Activated naive CD4-positive, alpha-beta T cell (primary cell): ENCODE measurements around the gene ADGRB3.

ENCODE experiments used
- DNase-seq, 4 experiments: peaks; one replicate each; lab custom pipeline; 2025; lab: John Stamatoyannopoulos, UW

The ADGRB3 gene

DNA sequence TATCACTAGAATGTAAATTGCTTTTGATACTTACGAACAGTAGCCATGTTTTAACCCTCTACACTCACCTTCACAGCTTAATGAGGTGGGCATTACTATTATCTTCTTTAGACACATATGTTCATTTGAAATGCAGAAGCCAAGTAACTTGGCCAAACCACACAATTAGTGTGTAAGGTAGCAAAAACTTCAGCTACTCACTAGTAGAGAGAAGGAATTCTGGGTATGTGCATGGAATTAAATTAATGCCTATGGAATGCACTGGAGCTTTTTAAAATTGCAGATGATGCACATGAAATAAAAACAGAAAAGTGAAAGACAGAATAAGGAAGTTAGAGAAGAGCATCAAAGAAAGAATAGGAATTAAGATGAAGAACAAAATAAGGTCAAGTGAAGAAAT lies 494.0 kb downstream of the ADGRB3 start:
- DNase-seq: no peak

DNA sequence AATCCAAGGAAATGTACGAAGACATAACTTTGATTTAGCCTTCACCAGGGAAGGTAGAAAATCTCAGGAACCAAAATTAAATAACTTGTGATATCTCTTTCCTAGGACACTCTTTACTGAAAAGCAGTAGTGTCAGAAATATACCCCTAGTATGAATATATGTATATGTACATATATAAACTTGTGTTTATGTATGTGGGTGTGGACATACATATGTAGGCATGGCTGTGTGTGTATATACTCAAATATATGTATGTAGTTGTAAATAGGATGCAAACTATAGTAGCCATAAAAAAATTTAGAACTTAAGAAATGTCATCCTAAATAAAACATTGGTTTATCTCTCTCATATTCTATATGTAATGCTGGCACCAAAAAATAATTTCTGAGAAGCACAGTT lies 500.8 kb downstream of the ADGRB3 start:
- DNase-seq: no peak

GRCh38 chr6:69138148-69138547 lies 503.1 kb downstream of the ADGRB3 start:
- DNase-seq: no peak

DNA sequence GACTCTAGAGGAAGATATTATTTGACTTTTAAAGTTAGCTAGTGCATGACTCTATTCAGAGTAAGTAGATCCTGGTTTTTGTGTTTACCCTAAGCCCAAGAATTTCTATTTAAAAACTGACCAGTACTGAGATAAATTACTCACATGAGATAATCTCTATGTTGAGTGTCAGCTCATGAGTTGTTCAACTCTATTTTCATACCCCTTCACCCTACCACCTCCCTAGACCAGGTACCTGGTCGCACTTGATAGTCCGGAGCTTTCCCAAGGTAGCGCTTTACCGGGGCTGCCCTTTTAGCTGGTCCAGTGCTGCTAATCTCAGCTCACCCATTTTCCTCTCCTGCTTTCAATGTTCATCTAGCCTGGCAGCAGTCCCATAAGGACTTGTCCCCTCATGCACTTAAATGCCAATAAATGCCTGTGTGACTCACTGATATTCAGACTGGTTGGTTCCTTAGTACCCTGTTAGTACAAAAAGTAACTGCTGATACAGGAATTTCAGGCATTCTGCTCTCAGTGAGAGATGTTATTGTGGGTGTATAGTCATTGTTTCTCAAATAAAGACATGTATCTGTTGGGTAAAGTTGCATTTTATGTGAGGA lies 503.9 kb downstream of the ADGRB3 start:
- no peak for DNase-seq

DNA sequence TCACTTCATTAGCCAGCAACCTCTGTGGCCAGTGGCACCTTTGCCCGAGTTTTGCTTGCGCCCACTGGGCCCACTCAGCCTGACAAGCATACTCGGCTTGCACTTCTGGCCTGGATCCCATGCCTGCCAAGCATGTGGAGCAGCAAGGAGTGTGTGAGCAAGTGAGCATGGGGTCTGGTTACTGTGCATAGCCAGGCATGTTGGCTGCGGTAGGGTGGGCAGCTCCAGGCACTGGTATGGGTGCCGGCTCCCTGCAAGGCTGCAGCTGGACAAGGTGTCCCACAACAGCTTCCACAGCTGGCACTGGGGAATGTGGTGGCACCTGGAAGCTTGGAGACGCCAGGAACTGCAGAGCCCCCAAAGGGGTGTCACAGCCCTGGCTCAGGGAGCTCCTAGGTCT lies 510.0 kb downstream of the ADGRB3 start:
- no peak for DNase-seq

- DNase-seq: no peak
Observed at GRCh38 chr6:69146385-69146784, 511.3 kb downstream of the ADGRB3 start.

- no peak for DNase-seq
Observed at GRCh38 chr6:69155467-69155866, 520.4 kb downstream of the ADGRB3 start.

GRCh38 chr6:69162811-69163210 lies 527.7 kb downstream of the ADGRB3 start:
- DNase-seq: no peak

DNA sequence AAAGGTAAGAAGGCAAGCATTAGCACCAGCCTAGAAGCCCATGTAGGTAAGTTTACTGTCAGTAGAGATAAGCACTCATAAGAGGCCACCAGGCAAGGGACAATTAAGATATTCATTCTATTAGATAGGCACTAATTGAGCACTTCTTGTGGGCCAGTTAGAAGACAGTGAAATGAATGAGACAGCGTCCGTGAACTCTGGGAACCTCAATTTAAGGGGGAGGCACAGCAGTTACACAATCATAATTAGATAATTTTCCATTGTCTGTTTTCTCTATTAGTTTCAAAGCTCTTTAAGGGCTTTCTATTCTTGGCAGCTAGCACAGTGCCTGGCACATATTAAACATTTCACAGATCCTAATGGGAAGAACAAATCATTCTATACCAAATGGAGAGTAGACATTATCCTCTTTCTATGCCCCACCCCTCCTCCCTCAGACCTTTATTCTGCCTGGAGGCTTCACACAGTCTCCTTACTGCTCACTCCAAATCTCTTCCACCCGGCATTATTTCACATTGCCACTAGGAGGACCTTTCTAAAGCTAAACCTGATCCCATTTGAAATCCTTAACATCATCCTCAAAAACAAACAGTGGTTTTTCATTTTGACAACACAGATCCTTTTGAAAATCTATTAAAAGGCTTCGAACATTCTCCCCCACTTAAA lies 529.6 kb downstream of the ADGRB3 start:
- no peak for DNase-seq

- no peak for DNase-seq
Observed at GRCh38 chr6:69179681-69180080, 544.6 kb downstream of the ADGRB3 start.

DNA sequence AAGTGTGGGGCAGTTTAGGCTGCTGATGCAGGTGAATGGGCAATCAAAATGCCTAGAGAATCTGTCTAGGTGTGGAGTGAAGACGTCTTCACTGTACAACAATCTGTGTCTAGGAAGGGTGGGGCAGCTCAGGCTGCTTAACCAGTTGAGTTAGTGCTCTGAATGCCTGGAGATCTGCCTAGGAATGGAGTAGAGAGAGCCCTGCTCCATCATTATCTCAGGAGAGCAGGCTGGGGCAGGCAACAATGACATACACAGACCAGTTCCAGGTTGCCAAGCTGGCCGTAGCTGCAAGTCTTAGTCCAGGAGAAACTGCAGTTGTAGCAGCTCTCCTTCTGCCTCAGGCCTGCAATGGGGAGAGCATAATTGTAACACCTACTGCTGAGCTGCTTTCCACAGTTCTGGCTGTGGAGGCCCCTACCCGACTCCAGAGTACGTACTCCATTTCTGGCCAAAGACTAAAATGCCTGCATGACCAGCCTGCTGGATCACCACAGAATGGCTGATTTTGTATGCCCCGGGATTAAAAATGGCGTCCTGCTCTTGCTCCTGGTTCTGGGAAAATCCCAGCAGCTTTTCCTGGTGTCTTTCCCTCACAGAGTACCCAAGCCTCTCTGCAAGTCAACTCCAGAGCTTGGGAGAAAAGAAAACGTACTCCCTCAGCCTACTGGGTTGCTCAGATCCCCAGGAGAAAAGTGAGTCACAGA lies 545.4 kb downstream of the ADGRB3 start:
- DNase-seq: no peak

GRCh38 chr6:69181964-69182363 lies 546.9 kb downstream of the ADGRB3 start:
- no peak for DNase-seq

DNA sequence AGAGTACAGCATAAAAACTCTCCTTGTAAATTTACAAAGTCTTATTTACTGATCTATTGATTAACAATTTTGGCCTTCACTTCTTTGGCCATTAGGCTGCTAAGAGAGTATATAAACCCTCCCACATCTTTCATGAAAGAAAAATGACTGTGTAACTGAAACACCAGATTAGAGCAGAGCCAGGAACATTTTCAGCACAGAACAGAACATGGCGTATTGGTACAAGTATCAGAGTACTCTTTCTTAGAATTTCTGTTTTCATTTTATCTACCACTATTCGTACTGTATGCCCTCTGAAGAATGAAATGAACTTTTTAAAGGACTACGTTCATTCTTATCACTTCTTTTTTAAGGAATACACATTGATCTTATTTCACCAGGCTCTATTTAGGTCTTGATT lies 550.2 kb downstream of the ADGRB3 start:
- no peak for DNase-seq

GRCh38 chr6:69202768-69203167 lies 567.7 kb downstream of the ADGRB3 start:
- no peak for DNase-seq

DNA sequence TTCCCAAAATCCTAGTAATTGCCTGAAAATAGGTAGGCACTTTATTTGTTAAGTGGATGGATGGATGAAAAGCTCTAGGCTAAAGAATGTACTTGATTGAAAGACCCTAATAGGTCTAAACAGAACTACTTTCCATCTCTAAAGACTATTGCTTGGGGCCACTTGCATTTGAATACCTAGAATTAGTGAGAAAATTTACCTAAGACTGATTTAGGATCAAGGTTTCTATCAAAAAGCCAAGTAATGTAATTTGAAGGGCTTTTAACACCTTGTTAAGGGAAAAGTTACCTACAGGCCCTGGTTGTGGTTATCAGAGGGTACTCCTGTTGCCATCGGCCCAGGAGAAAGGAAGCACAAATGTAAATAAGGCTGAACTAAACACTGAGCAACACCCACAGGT lies 581.0 kb downstream of the ADGRB3 start:
- DNase-seq: no peak

DNA sequence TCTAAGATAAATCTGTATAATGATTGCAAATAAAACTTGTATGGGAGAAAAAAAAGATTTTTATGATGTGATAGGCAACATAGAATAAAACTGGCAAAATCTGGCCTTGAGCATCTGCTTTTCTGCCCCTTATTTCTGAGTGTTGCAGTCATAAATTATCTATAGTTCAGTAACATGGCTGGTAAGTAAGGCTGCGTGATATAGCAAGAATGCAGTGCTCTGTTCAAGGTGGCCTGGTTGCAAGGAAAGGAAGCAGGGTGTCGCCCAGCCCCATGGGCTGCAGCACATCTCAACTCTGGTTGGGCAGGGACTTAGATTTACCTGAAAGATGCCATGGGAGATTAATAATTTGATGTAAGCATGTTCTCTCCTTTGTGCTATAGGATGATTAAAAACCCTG lies 582.3 kb downstream of the ADGRB3 start:
- no peak for DNase-seq

- DNase-seq: no peak
Observed at GRCh38 chr6:69220375-69220774, 585.3 kb downstream of the ADGRB3 start.

DNA sequence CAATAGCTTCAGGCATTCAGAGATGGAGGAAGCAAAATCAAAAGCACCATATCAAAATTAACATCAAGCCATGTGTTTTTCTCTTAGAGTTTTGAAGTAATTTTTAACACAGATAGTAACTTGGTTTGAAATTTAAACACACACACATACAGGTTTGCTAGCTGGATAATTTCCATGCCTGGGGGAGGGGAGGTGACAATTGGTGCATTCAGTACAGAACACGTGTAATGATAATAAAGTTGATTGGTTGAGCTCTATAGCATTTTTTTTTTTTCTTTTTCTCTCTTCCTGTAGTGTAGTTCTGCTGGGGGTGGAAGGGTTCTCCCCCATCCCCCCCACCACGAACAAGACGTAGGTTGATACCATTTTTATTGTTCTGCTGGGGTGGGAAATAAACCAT lies 596.9 kb downstream of the ADGRB3 start:
- DNase-seq: no peak

DNA sequence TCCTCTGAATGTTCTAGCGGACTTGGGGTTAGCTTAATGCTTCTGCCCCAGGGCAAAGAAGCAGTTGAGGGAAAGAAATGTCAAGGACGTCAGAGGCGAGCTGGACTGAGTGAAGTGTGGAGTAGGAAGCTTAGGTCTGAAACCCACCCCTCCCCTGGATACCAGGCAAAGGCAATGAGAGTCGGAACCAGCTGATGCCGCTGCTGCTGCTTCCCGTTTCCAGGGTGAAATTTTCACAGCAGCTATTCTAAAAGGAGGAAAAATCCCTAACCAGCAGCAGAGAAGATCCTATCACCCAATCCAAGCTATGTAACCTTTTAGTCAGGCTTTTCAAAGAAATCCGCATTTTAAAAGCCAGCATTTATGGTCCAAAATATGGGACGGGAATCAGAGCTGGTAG lies 597.4 kb downstream of the ADGRB3 start:
- DNase-seq: no peak

GRCh38 chr6:69232911-69233448 lies 597.9 kb downstream of the ADGRB3 start:
- DNase-seq: no peak

DNA sequence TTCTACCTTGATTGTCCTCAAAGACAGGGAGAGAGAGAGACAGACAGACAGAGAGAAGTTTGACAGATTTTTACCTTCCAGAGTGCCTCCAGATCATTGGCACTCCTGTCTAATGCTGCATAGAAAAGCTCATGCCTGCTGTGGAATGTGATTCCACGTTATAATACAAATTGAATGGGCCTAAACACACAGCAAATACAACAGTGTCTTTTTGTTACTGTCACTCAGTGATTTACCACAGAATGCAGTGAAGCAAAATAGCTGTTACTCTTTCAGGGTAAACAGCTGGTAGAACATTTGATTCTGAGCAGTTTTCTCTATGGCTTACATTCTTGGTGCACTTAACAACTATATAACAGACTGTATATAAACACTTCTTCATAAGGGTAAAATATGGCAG lies 603.0 kb downstream of the ADGRB3 start:
- DNase-seq: no peak

DNA sequence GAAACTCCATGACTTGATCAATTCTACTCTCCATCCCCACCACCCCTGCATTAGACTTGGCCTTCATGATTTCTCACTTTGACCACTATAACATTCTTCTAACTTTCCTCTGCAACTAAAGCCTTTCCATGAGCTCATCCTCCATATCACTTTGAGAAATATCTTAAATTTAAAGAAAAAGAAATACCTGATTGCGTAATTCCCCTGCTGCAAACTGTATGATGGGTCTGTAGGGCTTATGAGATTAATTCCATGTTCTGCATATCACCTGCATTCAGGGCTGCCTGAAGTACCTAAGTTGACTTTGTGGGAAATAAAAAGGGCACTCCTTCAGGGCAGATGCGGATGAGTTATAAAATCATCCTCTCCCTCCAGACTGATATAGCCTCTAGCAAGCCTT lies 611.9 kb downstream of the ADGRB3 start:
- DNase-seq: no peak

DNA sequence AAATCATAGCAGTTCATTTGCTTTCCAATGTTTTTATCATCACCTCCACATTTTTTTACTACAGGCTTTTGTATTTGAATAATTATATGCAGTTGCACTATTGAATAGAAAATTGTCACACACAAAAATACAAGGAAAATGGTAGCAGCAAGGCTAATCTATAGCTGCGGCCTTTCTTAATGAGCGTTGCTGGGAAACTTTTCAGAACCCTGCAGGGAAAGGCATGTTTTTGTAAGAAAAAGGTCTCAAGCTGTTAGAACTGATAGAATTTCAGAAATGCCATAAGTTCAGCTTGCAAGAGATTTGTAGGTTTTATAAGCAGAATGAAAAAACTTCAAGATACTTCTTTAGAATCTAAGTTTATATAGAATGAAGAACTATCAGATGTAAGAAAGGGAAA lies 625.9 kb downstream of the ADGRB3 start:
- no peak for DNase-seq
